Endothelial cell of umbilical vein (primary cell): ENCODE data around the gene TMEM120B. TPM values are rescaled to one million over a fixed set of nuclear protein-coding genes. Genes with fewer than 3 reads are reported as not detected.

Source experiments
- BruUV-seq: library from RNA; stranded (reverse); fragments of 400-500 nt; replicated peaks from 2 replicates; lab custom pipeline; 2021; lab: Mats Ljungman, UMichigan
- CTCF ChIA-PET: fragments of 300-600, 350-600 bp; sonication (Branson Sonifier 250); formaldehyde crosslinking; loops from one replicate; lab custom pipeline; 2021; ENCODE audit warnings: antibody characterized with exemption, inconsistent platforms; lab: Charles Lee
- POLR2A ChIA-PET: fragments of 300-600, 350-600 bp; sonication (Branson Sonifier 250); formaldehyde crosslinking; loops from one replicate; lab custom pipeline; 2021; ENCODE audit warnings: antibody characterized with exemption, inconsistent platforms; lab: Charles Lee
- DNase-seq: peaks from one replicate; pipeline ENCODE4 v3.0.0-alpha.2; 2011; ENCODE audit warnings: low read depth, low spot score
- FAIRE-seq: peaks from 2 replicates; lab custom pipeline; 2011; peaks lifted over from hg19 to GRCh38; lab: Jason Lieb, UNC
- H2AFZ ChIP-seq: 2 replicates; pipeline ENCODE4 v1.6.0; 2012; ENCODE audit warnings: low read depth, low read length, control low read depth, inconsistent platforms
- H3K27ac ChIP-seq: 2 replicates; pipeline ENCODE4 v1.5.1; 2011; ENCODE audit warnings: low read depth, mild to moderate bottlenecking, control low read depth, low read length, moderate library complexity; ENCODE audit not compliant: insufficient read depth
- H3K27me3 ChIP-seq, 2 experiments: 2 replicates each; pipeline versions ENCODE4 v1.6.0 to v1.6.1; 2011; ENCODE audit warnings: low read length in 2 of 2, mixed read lengths in 1 of 2; ENCODE audit not compliant: control insufficient read depth in 2 of 2, insufficient read depth in 2 of 2
- H3K36me3 ChIP-seq, 2 experiments: 2 replicates in 1 of 2; 3 replicates in 1 of 2; pipeline ENCODE4 v1.5.1; 2011; ENCODE audit warnings: low read length in 2 of 2, mild to moderate bottlenecking in 1 of 2, moderate library complexity in 1 of 2; ENCODE audit not compliant: control insufficient read depth in 2 of 2, insufficient read depth in 2 of 2; ENCODE audit errors: extremely low read depth in 1 of 2
- H3K4me1 ChIP-seq: 3 replicates; pipeline ENCODE4 v1.5.1; 2011; ENCODE audit warnings: mild to moderate bottlenecking, low read length; ENCODE audit not compliant: control insufficient read depth, insufficient read depth; ENCODE audit errors: extremely low read depth
- H3K4me2 ChIP-seq: 2 replicates; pipeline ENCODE4 v1.6.1; 2011; ENCODE audit warnings: low read length, control low read depth, mixed read lengths; ENCODE audit not compliant: insufficient read depth
- H3K4me3 ChIP-seq, 3 experiments: fragments of 200-600 bp in 1 of 3; sonication (generic), shearing (Covaris generic) in 1 of 3; replicated peaks in 1 of 3; 2 replicates each; pipeline ENCODE4 v1.5.1; 2011 to 2016; ENCODE audit warnings: control low read depth in 3 of 3, low read length in 3 of 3, mild to moderate bottlenecking in 2 of 3, inconsistent platforms in 1 of 3, low read depth in 1 of 3, moderate library complexity in 1 of 3; ENCODE audit not compliant: insufficient read depth in 1 of 3
- H3K79me2 ChIP-seq: 2 replicates; pipeline ENCODE4 v1.6.0; 2012; ENCODE audit warnings: low read length, inconsistent platforms; ENCODE audit not compliant: control insufficient read depth, insufficient read depth
- H3K9ac ChIP-seq: replicated peaks from 2 replicates; pipeline ENCODE3; 2011; ENCODE audit warnings: low read length, control low read depth; ENCODE audit not compliant: insufficient read depth; ENCODE audit errors: extremely low read depth
- H3K9me1 ChIP-seq: replicated peaks from 3 replicates; pipeline ENCODE4 v1.6.0; 2011; ENCODE audit warnings: mild to moderate bottlenecking, low read length; ENCODE audit not compliant: control insufficient read depth, insufficient read depth; ENCODE audit errors: extremely low read depth
- H3K9me3 ChIP-seq: replicated peaks from 2 replicates; pipeline ENCODE4 v1.5.1; 2012; ENCODE audit warnings: low read length, inconsistent platforms; ENCODE audit not compliant: control insufficient read depth, insufficient read depth
- H4K20me1 ChIP-seq: replicated peaks from 2 replicates; pipeline ENCODE3; 2011; ENCODE audit warnings: mild to moderate bottlenecking, low read length; ENCODE audit not compliant: control insufficient read depth, insufficient read depth; ENCODE audit errors: extremely low read depth
- FOS ChIP-seq: IDR thresholded peaks from 2 replicates; pipeline ENCODE4 v1.6.1; 2011; ENCODE audit warnings: mild to moderate bottlenecking, low read length, moderate library complexity, borderline replicate concordance; ENCODE audit not compliant: insufficient read depth
- JUN ChIP-seq: IDR thresholded peaks from 2 replicates; pipeline ENCODE4 v1.6.1; 2011; ENCODE audit warnings: borderline replicate concordance, low read depth; ENCODE audit not compliant: insufficient read length, insufficient read depth
- MAX ChIP-seq: IDR thresholded peaks from 2 replicates; pipeline ENCODE4 v1.6.1; 2011; ENCODE audit not compliant: insufficient read depth, insufficient read length
- POLR2A ChIP-seq: IDR thresholded peaks from 2 replicates; pipeline ENCODE4 v1.6.1; 2012; ENCODE audit warnings: low read depth, mild to moderate bottlenecking, control low read depth, low read length
- POLR2AphosphoS5 ChIP-seq: IDR thresholded peaks from 2 replicates; pipeline ENCODE4 v1.6.1; 2012; ENCODE audit warnings: low read depth, mild to moderate bottlenecking, control low read depth, low read length, moderate library complexity; ENCODE audit not compliant: insufficient read depth
- dilution Hi-C: fragments of 300-500 bp; cut with MboI; formaldehyde crosslinking; loops from one replicate; pipeline ENCODE4 v1.15.0; 2019; ENCODE audit warnings: low sequenced_read_pairs; ENCODE audit not compliant: extremely low pct_ligation_motif_present
- intact Hi-C: fragments of 100-400 bp; cut with micrococcal nuclease; formaldehyde crosslinking; loops from one replicate; pipeline ENCODE4 v1.10.0; 2022
- polyA plus RNA-seq, 4 experiments: library from polyadenylated mRNA; depleted of rRNA in 3 of 4; stranded (reverse) in 3 of 4; unstranded in 1 of 4; fragments of >200 nt; gene quantifications; 2 replicates each; pipeline versions ENCODE4 v1.2.1 to v1.2.3, GENCODE V29; 2011 to 2012; ENCODE audit warnings: missing spikeins in 1 of 4
- total RNA-seq: library from RNA; stranded (reverse); gene quantifications from 2 replicates; pipeline ENCODE4 v1.2.3, GENCODE V29; 2021

TMEM120B gene
- total and polyA plus RNA-seq, 2 donors (not counting 3 experiments of a cell fraction or from before 2014, with no cell fraction given) = 10.4 to 12.8 TPM

- H3K79me2 ChIP-seq = peaks cover 63% of the 10 kb centered on the region
- peaks cover 29% of the 10 kb centered on the region for H3K4me1 ChIP-seq
- H3K27me3 ChIP-seq = no peaks in the 10 kb centered on the region
- peak within 1 kb of the TSS; percentile 87 for H3K4me2 ChIP-seq
- peak within 1 kb of the TSS; percentile 79 to 92 (median 81) for H3K4me3 ChIP-seq
- DNase-seq = peak; percentile 33
- no TSS peak for BruUV-seq
- H3K9ac ChIP-seq = peak within 1 kb of the TSS; percentile 98
- no peaks in the 10 kb centered on the region for H3K9me3 ChIP-seq
- no peaks in the 10 kb centered on the region for H4K20me1 ChIP-seq
- H3K9me1 ChIP-seq = no peaks in the 10 kb centered on the region
- TF ChIP-seq FOS (no peak), POLR2A (peak; percentile 63), MAX (no peak), POLR2AphosphoS5 (peak; percentile 38), JUN (no peak)
- POLR2A ChIA-PET = interaction anchor here (0.6 to 3.3 kb wide), 4 partner anchors 8 to 73 kb away, joined by 3 to 20 read pairs (median 6); partner anchors contain the start of gene RHOF
- CTCF ChIA-PET = interaction anchor here (12.7 to 12.8 kb wide), 2 partner anchors 4 to 6 kb away, joined by 774 read pairs; partner anchors contain the start of genes RHOF and SETD1B
- H3K27ac ChIP-seq = peak within 1 kb of the TSS; percentile 93
- peak; percentile 72 for FAIRE-seq
- intact Hi-C loops = loop anchor here (1.0 kb wide), 1 partner anchor 8 kb away; no protein-coding TSS in a partner anchor
- dilution Hi-C loops = no loop called here
- H3K36me3 ChIP-seq = peaks cover 0 to 10% of the 10 kb centered on the region in 2 experiments
- H2AFZ ChIP-seq = peak within 1 kb of the TSS; percentile 10
Observed at GRCh38 chr12:121803861-121804416, 91.4 kb downstream of the TMEM120B start, which contains the start of gene SETD1B. SETD1B (plus strand) TSS chr12:121804009; CDS start chr12:121804738, 729 bp downstream.
